GM19025 (cell line): ENCODE data around the gene KCNJ1.

Experiments
- ATAC-seq: cut with Tn5 transposase; IDR thresholded peaks from one replicate; pipeline ENCODE4 v1.9.1; 2021; ENCODE audit warnings: mild to moderate bottlenecking, low read depth, moderate library complexity; ENCODE audit not compliant: unreplicated experiment

KCNJ1 gene

DNA sequence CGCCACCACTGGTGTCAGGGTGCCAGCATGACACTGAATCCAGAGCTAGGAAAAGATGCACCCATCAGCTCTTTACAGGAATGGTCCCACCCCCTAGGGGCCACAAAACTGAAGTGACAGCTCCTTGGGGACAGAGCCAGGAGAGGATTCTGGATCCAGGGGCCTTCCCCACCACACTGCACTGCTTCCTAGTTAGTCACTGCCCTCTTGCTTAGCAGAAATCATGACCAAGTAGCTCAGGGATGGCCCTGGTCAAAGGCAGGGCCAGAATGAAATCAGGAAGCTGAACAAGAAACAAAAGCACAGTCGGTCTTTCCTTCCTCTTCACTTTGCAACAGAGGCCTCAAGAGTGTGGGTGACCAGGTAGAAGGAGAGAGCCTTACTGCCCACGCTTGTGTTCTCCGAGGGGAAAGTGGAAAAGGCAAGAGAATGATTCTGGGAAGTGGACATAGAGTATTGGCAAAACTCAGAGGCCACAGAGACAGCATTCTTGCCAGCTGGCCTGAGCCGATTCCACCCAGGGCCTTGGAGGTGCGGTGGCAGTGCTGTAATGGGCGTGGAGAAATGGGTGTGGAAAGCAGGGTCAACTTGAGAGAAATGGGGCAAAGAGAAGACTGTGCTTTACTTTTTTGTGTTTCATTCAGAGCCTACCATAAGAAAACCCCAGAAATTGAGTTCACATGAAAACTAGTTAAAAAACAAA, 39.8 kb downstream of the KCNJ1 start:
- ATAC-seq = no peak

DNA sequence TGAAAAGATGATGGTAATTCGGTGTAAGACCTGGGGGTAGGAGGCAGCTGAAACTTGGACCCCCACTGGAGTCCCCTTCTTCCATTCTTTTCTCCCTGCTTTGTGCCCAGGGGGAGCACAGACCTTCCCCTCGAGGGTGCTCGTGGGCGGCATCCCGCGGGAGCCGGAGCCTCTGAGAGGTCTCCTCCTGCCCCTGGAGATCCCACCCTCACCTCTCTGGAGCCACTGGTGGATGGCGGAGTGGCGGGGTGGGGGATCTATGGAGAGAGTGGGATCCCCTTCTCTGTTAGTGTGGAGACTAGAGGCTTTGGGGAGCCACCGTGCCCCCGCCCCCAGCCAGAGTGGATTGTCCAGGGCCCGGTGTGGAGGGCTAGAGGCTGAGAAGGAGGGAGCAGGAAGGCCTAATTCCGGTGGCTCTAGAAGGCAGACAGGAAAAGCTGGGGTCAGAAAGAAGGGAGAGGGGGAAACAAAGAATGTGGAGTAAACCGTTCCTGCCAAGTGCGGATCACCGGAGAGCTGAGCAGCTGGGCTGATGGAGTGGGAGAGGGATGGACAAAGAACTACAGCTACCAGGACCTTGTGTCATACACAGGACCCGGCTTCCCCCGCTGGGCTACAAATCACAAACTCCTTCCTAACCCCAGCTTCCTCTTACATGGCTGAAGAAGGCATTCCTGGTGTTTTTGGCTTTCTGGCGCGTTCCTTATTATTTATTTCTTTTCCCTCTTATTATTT, 41.9 kb downstream of the KCNJ1 start:
- no peak for ATAC-seq

GRCh38 chr11:128824191-128825049, 42.7 kb downstream of the KCNJ1 start:
- ATAC-seq = no peak

- ATAC-seq = no peak
These were observed 43.3 kb downstream of the KCNJ1 start for GRCh38 chr11:128823753-128824152.

DNA sequence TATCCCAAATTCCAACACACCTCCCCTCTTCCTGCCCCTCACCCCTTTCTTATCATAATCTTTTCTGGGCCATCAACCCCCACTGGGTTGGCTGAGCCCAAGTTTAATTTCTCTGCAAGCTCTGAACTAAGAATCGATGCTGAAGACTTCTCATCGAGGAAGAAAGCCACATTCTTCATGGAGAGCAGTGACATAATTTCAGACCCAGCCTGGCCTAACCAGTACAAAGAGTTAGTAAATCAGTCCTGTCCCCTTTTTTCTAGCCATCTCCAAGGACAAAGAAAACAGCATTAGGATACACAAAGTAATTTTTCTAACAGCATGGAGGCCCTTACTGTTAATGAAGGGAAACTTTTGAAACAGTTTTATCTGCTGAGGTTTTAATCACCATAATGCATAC, 45.0 kb downstream of the KCNJ1 start:
- no peak for ATAC-seq

- no peak for ATAC-seq
These were observed 45.5 kb downstream of the KCNJ1 start for GRCh38 chr11:128821556-128821955.

DNA sequence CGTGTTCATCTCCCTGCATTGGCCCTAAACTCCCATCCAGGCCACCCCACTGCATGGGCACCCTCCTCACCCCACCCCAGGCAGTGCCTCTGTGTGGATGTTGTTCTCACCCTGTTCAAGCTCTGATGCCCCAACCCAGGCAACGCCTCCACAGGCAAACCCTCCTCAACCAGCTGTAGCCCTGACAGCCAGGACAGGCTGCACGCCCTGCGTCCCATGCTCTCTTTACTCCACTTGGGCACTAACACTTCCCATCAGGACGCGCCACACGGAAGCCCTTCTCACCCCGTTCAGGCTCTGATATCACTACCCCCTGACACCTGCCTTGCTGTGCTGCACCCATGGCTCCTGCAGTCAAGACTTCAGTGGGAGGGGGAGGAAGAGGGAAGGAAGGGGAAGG, 47.9 kb downstream of the KCNJ1 start:
- ATAC-seq = no peak

GRCh38 chr11:128814856-128815705, 52.0 kb downstream of the KCNJ1 start:
- ATAC-seq = no peak

- ATAC-seq = no peak
These were observed 53.4 kb downstream of the KCNJ1 start for GRCh38 chr11:128813729-128814128.

- ATAC-seq = no peak
These were observed 56.1 kb downstream of the KCNJ1 start for GRCh38 chr11:128810784-128811514.

GRCh38 chr11:128809128-128809527, 58.0 kb downstream of the KCNJ1 start:
- no peak for ATAC-seq

DNA sequence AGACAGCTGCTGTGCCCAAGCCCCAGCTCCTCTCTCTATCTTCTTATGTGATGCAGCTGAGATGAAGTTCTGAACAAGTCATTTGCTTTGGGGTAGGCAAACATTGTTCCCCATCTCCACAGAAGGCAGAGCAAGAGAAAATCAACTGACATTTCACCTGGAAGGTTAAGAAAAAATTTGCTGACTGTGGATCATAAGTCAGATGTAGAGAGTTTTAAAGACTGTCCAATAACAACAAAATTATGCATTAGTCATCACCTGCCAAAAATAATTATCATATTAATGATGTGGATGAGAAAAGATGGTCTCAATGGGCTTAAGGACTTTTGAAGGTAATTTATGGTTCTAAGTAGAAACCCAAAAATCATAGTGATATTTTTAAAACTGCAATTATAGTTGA, 59.2 kb downstream of the KCNJ1 start:
- no peak for ATAC-seq

GRCh38 chr11:128806506-128807261, 60.4 kb downstream of the KCNJ1 start:
- no peak for ATAC-seq

DNA sequence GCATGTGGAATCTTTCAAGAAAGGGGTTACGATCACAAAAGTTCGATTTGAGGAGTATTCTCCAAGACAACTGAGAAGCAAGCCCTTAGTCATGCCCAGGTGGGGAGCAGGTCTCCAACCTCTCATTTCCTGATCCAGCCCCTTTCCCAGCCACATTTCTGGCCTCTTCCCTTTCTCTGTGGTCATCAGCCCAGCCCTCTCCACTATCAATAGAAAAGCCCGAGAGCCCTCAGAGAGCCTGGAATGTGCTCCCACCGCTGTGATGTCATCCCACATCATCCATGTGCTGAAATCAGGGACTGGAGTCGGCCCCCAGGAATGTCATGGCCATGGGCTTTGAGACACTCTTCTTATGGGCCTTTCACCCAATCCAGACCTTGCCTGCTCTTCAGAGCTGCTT, 62.6 kb downstream of the KCNJ1 start:
- ATAC-seq = no peak

- no peak for ATAC-seq
These were observed 63.4 kb downstream of the KCNJ1 start for GRCh38 chr11:128803449-128804245.

DNA sequence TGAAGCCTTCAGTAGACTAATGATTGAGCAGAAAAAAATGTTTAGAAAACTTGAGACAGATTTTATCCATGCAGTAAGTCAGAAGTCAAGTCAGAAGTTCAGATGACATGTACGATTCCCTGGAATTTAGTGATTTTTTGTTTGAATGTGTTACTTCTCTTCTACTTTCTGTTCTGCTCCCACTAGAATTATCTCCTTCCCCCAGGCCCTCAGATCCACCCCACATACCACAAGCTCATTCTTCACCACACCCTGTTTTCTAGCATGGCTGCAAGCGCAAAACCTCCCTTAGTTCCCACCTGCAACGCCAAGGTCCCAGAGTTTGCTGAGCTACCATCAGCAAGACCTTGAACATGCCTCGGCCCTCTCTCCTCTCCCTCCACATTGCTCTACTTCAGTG, 64.1 kb downstream of the KCNJ1 start:
- no peak for ATAC-seq

DNA sequence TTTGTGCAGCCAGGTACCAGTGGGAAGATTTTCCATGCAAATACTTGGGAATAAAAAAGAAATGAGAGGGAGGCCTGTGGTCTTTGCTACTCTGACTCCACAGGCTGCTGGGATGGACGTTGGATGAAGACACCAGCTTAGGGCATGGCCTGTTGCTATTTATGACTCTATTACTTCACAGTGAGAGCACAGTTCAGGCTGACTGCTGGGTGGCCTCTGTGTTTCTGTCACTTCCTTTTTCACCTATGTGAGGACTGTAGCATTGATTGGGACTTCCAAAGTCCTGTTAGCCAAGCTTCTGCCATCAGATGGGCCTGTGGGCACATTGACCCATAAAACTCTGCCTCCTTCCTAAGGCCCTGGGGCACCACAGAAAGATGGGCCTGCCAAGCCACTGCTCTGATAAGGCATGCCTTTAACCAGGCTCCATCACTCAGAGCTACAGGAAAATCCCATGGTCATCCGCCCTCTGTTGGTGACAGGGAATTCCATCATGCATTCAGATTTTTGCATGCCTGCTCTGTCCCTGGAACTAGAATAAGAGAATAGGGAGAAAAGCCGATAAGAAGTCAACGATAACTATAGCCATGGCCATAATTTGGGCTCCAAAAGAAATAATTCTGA, 64.6 kb downstream of the KCNJ1 start:
- ATAC-seq = no peak
